ENCODE measurements around the gene EFHC1. TPM values are rescaled to one million over a fixed set of nuclear protein-coding genes. Genes with fewer than 3 reads are reported as not detected.

The EFHC1 gene
- total and polyA plus RNA-seq, 2 of the 13 experiments (the other 11 are each of a cell fraction or from before 2014, with no cell fraction given), result 23.4 to 29.5 TPM

DNA sequence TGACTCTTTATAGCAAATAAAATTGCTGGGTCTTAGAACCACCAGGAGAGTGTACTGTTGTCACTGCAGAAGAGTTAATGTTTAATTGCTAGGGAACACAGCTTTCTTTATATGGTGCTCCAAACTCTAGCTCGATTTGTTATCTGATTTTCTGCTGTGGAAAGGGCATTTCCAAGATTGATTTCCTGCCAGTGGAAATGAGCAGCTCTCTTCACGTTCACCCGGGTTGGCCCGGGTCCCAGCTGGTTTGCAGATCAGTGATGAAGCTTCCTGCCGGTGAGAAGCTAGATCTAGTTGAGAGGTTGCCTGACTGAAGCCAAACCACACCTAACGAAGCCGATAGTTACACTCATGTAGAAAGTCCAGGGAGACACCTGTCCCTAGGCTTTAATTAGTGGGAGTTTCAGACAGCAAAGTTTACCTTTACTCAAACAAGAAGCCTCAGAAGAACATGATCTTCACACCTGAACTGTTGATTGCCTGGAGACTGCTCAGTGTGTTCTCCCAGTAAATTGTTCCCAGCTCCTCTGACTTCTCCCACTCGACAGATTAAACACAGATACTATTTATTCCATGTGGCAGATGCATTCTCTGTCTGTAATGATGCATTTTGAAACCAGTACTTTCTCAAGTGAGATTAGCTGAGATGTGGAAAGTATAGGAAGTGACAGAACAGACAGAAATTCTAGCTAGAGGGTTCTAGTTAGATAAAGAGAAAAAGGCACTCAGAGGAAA is 30.3 kb upstream of the EFHC1 start (continued):
- TF ChIP-seq, protein P1, sequence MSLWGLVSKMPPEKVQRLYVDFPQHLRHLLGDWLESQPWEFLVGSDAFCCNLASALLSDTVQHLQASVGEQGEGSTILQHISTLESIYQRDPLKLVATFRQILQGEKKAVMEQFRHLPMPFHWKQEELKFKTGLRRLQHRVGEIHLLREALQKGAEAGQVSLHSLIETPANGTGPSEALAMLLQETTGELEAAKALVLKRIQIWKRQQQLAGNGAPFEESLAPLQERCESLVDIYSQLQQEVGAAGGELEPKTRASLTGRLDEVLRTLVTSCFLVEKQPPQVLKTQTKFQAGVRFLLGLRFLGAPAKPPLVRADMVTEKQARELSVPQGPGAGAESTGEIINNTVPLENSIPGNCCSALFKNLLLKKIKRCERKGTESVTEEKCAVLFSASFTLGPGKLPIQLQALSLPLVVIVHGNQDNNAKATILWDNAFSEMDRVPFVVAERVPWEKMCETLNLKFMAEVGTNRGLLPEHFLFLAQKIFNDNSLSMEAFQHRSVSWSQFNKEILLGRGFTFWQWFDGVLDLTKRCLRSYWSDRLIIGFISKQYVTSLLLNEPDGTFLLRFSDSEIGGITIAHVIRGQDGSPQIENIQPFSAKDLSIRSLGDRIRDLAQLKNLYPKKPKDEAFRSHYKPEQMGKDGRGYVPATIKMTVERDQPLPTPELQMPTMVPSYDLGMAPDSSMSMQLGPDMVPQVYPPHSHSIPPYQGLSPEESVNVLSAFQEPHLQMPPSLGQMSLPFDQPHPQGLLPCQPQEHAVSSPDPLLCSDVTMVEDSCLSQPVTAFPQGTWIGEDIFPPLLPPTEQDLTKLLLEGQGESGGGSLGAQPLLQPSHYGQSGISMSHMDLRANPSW (CRISPR knock-in tag; IDR thresholded peaks at IDR 0.05; ENCODE audit: borderline replicate concordance), result 0 out of 2 replicates have a peak, but pooled peaks have one; percentile 68
- TF ChIP-seq SNAPC2 (CRISPR knock-in tag; IDR thresholded peaks at IDR 0.05), result no peak
- peak; percentile 34; the same call in 1 of the 2 replicates for TF ChIP-seq ZBTB20 (CRISPR knock-in tag; IDR thresholded peaks at IDR 0.05; ENCODE audit: borderline replicate concordance, low read depth)
- TF ChIP-seq CREM (IDR thresholded peaks at IDR 0.05), result peak; percentile 43; the same call in 1 of the 2 replicates
- no peak for TF ChIP-seq CREM (CRISPR knock-in tag; IDR thresholded peaks at IDR 0.05)
- no peak for TF ChIP-seq ZNF564 (CRISPR knock-in tag; IDR thresholded peaks at IDR 0.05)
- TF ChIP-seq, protein P2, sequence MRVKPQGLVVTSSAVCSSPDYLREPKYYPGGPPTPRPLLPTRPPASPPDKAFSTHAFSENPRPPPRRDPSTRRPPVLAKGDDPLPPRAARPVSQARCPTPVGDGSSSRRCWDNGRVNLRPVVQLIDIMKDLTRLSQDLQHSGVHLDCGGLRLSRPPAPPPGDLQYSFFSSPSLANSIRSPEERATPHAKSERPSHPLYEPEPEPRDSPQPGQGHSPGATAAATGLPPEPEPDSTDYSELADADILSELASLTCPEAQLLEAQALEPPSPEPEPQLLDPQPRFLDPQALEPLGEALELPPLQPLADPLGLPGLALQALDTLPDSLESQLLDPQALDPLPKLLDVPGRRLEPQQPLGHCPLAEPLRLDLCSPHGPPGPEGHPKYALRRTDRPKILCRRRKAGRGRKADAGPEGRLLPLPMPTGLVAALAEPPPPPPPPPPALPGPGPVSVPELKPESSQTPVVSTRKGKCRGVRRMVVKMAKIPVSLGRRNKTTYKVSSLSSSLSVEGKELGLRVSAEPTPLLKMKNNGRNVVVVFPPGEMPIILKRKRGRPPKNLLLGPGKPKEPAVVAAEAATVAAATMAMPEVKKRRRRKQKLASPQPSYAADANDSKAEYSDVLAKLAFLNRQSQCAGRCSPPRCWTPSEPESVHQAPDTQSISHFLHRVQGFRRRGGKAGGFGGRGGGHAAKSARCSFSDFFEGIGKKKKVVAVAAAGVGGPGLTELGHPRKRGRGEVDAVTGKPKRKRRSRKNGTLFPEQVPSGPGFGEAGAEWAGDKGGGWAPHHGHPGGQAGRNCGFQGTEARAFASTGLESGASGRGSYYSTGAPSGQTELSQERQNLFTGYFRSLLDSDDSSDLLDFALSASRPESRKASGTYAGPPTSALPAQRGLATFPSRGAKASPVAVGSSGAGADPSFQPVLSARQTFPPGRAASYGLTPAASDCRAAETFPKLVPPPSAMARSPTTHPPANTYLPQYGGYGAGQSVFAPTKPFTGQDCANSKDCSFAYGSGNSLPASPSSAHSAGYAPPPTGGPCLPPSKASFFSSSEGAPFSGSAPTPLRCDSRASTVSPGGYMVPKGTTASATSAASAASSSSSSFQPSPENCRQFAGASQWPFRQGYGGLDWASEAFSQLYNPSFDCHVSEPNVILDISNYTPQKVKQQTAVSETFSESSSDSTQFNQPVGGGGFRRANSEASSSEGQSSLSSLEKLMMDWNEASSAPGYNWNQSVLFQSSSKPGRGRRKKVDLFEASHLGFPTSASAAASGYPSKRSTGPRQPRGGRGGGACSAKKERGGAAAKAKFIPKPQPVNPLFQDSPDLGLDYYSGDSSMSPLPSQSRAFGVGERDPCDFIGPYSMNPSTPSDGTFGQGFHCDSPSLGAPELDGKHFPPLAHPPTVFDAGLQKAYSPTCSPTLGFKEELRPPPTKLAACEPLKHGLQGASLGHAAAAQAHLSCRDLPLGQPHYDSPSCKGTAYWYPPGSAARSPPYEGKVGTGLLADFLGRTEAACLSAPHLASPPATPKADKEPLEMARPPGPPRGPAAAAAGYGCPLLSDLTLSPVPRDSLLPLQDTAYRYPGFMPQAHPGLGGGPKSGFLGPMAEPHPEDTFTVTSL (CRISPR knock-in tag; IDR thresholded peaks at IDR 0.05; ENCODE audit: borderline replicate concordance), result peak; percentile 73; the same call in 1 of the 2 replicates
- 0 out of 2 replicates have a peak, but pooled peaks have one; percentile 34 for TF ChIP-seq ZNF644 (CRISPR knock-in tag; IDR thresholded peaks at IDR 0.05; ENCODE audit: low read depth)
- TF ChIP-seq, protein P3, sequence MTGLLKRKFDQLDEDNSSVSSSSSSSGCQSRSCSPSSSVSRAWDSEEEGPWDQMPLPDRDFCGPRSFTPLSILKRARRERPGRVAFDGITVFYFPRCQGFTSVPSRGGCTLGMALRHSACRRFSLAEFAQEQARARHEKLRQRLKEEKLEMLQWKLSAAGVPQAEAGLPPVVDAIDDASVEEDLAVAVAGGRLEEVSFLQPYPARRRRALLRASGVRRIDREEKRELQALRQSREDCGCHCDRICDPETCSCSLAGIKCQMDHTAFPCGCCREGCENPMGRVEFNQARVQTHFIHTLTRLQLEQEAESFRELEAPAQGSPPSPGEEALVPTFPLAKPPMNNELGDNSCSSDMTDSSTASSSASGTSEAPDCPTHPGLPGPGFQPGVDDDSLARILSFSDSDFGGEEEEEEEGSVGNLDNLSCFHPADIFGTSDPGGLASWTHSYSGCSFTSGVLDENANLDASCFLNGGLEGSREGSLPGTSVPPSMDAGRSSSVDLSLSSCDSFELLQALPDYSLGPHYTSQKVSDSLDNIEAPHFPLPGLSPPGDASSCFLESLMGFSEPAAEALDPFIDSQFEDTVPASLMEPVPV (CRISPR knock-in tag; IDR thresholded peaks at IDR 0.05), result peak; percentile 21; the same call in 1 of the 2 replicates
- TF ChIP-seq, protein P4, sequence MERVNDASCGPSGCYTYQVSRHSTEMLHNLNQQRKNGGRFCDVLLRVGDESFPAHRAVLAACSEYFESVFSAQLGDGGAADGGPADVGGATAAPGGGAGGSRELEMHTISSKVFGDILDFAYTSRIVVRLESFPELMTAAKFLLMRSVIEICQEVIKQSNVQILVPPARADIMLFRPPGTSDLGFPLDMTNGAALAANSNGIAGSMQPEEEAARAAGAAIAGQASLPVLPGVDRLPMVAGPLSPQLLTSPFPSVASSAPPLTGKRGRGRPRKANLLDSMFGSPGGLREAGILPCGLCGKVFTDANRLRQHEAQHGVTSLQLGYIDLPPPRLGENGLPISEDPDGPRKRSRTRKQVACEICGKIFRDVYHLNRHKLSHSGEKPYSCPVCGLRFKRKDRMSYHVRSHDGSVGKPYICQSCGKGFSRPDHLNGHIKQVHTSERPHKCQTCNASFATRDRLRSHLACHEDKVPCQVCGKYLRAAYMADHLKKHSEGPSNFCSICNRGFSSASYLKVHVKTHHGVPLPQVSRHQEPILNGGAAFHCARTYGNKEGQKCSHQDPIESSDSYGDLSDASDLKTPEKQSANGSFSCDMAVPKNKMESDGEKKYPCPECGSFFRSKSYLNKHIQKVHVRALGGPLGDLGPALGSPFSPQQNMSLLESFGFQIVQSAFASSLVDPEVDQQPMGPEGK (CRISPR knock-in tag; IDR thresholded peaks at IDR 0.05), result no peak; the same call in 1 of the 2 replicates
- peak; percentile 98 for TF ChIP-seq HIVEP1 (CRISPR knock-in tag; IDR thresholded peaks at IDR 0.05)
- TF ChIP-seq TAF1 (CRISPR knock-in tag; IDR thresholded peaks at IDR 0.05), result peak; percentile 25; the same call in 1 of the 2 replicates
- no peak for TF ChIP-seq EED (CRISPR knock-in tag; IDR thresholded peaks at IDR 0.05)
- TF ChIP-seq GTF2F1 (IDR thresholded peaks at IDR 0.05; ENCODE audit: low read length), result no peak
- TF ChIP-seq NR2F2 (IDR thresholded peaks at IDR 0.05; ENCODE audit: borderline replicate concordance, low read depth), result 0 out of 2 replicates have a peak, but pooled peaks have one; percentile 34
- TF ChIP-seq ERF (CRISPR knock-in tag; IDR thresholded peaks at IDR 0.05), result peak; percentile 45; the same call in 1 of the 2 replicates
